Right renal cortex interstitium (tissue), 3 donors: ENCODE measurements around the gene ZFYVE21. TPM values are rescaled to one million over a fixed set of nuclear protein-coding genes. Genes with fewer than 3 reads are reported as not detected.
"Not testable (repeated sequence)": the region's sequence is repeated elsewhere in the genome, so short reads cannot be mapped to it uniquely, and the experiment has no call there.

Experiments
- DNase-seq, 3 donors: peaks; one replicate each; pipeline ENCODE4 v3.0.0-alpha.2; 2013; ENCODE audit warnings: low read depth in 3 of 3, low spot score in 2 of 3
- polyA plus RNA-seq, 3 donors: library from polyadenylated mRNA; unstranded; fragments of 120-200 nt; gene quantifications; one replicate each; pipeline ENCODE4 v1.2.1, GENCODE V29; 2013; ENCODE audit not compliant: insufficient read length in 3 of 3

ZFYVE21 gene
- polyA plus RNA-seq, 3 donors, result 48.7 to 53.6 (median 49.6) TPM

GRCh38 chr14:103753774-103754173, 38.2 kb downstream of the ZFYVE21 start:
- DNase-seq, result no peak

DNA sequence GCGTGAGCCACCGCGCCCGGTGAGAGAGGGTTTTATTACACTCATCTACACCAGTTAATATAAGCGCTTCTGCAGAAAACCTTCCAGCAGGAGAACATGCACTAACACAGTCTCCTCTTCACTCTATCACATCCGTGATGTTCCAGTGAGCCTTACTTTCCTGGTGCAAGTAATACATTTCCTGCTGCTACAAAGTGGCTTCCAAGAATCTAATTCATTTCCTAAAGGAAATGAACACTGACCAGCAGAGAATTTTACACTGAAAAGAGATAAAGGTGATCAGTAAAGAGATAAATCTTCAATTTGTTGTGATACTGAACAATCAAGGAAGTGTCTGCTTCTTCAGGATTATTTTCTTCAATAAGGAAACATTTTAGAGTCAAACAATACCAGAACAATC, 39.5 kb downstream of the ZFYVE21 start:
- DNase-seq, result no peak

GRCh38 chr14:103758059-103758776, 42.6 kb downstream of the ZFYVE21 start:
- no peak for DNase-seq

DNA sequence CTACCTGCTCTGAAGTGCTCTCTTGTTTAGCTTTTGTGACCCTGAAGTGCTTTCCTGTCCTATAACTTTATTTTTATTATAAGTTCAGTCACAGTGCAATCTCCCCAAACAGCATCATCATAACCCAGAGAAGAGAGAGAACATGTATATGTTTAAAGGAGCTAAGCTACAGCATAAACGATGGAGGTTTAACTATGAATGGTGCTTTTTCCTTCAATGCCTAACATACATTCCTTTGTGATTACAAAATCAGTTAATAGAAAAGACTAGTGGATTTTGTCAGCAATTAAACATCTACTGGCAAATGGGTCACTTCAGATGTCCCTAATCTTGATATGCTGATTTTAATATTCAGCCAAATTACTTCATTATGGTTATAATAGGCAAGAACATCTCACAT, 46.4 kb downstream of the ZFYVE21 start:
- no peak for DNase-seq

DNA sequence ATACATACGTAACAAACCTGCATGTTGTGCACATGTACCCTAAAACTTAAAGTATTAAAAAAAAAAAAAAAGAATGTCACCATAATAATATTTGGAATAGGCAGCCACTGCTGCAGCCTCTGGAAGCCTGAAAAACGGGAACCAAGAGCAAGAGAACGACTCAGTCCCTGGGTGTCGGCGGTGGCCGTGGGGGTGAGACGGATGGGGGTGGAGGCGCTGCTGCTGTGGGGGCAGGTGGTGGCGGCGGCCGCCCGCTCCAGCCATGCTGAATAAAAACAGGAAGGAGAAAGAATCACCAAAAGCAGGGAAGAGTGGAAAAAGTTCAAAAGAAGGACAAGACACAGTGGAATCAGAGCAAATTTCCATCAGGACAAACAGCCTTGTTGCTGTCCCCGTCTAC, 46.9 kb downstream of the ZFYVE21 start:
- no peak for DNase-seq

- no peak for DNase-seq
These were observed 48.3 kb downstream of the ZFYVE21 start for GRCh38 chr14:103763730-103764488.

DNA sequence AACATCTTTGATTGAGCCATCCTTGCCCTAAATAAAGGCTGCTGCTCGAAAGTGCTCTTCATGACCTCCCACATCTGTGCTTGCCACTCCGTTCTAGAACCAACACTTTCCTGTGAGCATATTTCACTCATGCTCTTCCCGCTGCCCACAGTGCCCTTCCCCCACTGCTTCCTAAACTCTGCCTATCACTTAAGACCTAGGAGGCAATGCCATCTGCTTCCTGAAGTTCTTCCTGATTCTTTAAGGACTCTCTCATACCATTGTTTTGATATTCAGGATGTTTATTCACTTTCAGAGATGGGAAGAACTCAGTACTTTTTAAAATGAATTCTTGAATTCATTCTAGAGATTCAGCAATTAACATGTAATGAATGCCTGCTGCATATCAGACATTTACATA, 49.9 kb downstream of the ZFYVE21 start:
- DNase-seq, result no peak

- DNase-seq, result no peak
These were observed 51.8 kb downstream of the ZFYVE21 start for GRCh38 chr14:103767336-103767894.

DNA sequence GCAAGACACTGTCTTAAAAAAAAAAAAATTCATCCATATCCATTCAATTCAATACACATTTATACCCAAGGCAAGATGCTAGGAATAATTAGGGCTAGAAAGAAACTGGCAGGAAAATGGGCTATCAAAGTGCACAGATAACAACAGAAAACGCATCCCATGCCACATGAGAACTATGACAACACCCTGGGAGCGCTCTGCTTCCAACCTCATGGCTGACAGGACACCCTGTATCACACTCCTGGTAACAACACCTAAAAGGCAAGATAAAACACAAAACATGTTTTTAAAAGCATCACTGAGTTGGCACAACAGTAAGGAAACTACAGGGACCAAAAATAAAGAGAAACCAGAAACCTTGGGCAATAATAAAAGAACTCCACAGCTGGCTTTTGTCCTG, 54.9 kb downstream of the ZFYVE21 start:
- no peak for DNase-seq

DNA sequence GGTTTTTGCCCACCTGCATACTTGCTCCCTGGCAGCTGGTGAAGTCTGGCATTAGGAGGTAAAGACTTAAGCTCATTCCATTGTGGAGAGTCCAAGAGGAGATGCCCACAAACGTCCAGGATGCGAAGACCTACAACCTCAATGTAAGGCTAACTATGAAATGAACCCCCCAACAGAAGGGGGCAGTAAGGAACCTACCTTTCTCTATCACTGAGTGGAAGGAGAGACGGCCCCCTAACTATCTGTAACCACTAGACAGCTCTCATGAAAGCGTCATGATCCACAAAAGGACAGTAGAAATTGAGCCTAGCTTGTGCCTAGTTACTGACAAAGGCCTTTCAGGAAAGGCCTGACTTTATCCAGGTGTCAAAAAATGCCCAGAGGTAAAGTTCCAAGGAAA, 55.3 kb downstream of the ZFYVE21 start:
- DNase-seq, result no peak

DNA sequence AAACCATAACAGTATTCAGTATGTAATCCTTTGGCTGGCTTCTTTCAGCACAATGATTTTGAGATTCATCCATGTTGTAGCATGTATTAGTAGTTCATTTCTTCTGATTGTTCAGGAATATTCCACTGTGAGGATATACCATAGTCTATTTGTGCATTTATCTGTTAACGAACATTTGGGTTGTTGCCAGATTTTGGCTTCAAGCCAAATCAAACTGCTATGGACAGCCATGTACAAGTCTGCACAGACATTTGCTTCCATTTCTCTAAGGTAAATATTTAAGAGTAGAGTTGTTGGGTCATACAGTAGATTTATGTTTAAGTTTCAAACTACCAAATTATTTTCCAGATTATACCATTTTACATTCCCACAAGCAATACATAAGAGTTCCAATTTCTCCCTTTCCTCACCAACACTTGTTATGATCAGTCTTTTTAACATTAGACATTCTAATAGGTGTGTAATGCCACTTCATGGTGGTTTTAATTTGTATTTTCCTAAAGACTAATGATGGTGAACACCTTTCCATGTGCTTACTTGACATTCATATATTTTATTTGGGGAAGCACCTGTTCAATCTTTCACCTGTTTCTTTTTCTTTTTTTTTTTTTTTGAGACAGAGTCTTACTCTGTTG, 56.6 kb downstream of the ZFYVE21 start:
- DNase-seq, result no peak

DNA sequence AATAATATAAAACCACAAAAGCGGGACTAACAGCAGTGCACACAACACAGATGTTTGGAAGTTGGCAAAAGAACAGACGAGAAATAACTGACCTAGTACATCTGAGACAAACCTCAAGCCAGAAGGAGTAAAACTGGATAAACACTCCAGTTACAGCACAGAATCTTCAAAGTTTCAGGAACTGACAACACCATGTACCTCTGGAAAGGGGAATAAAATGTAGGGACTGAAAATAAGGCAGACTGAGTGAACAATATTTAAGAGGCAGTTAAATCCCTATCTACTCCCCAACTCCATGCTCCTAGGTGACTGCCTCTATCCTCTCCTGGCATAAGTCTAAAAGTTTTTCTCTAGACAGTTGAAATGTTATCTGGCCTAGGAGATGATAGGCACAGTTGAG, 57.9 kb downstream of the ZFYVE21 start:
- no peak for DNase-seq

GRCh38 chr14:103775506-103775905, 59.9 kb downstream of the ZFYVE21 start:
- no peak for DNase-seq

- DNase-seq, result not testable (repeated sequence)
These were observed 60.7 kb downstream of the ZFYVE21 start for GRCh38 chr14:103776319-103776718.

GRCh38 chr14:103782376-103782775, 66.8 kb downstream of the ZFYVE21 start:
- DNase-seq, result no peak

Other genes starting within 250 kb of the ZFYVE21 start
- 100 to 1,000 TPM in 2 of 3 donors, 10 to 100 TPM in 1; 98.8 to 122 (median 118) TPM for gene CKB, start 193.0 kb upstream of the ZFYVE21 start, polyA plus RNA-seq
- 1 to 10 TPM; 5.7 to 6.8 (median 5.9) TPM for gene TRMT61A, start 186.6 kb upstream of the ZFYVE21 start, polyA plus RNA-seq
- 10 to 100 TPM; 30.7 to 35.8 (median 33.5) TPM for gene BAG5, start 153.2 kb upstream of the ZFYVE21 start, polyA plus RNA-seq
- 10 to 100 TPM; 39.5 to 40.1 (median 39.5) TPM for gene COA8, start 152.8 kb upstream of the ZFYVE21 start, polyA plus RNA-seq
- gene KLC1, start 86.6 kb upstream of the ZFYVE21 start, polyA plus RNA-seq, result 10 to 100 TPM; 81.6 to 89.5 (median 85.6) TPM
- 10 to 100 TPM; 11.3 to 13.5 (median 12.2) TPM for gene XRCC3, start 359 bp upstream of the ZFYVE21 start, polyA plus RNA-seq
- gene PPP1R13B, start 131.8 kb downstream of the ZFYVE21 start, polyA plus RNA-seq, result 10 to 100 TPM; 28.4 to 30.9 (median 29.4) TPM
- 1 to 10 TPM; 2.4 to 3.6 (median 2.7) TPM for gene TDRD9, start 212.6 kb downstream of the ZFYVE21 start, polyA plus RNA-seq
- gene RD3L, start 226.7 kb downstream of the ZFYVE21 start, polyA plus RNA-seq, result under 1 TPM in 1 of 3 donors, not detected in 2; 0.14 TPM